NCI-H510A treated with DMSO at 0.1 percent for 48 hours (cell line): ENCODE measurements around the gene ZYG11B.
"Not testable (repeated sequence)": the region's sequence is repeated elsewhere in the genome, so short reads cannot be mapped to it uniquely, and the experiment has no call there.

Experiments used
- DNase-seq: peaks from one replicate; lab custom pipeline; 2025; lab: John Stamatoyannopoulos, UW

Gene ZYG11B

GRCh38 chr1:52852854-52853253 lies 126.6 kb downstream of the ZYG11B start:
- DNase-seq = no peak

GRCh38 chr1:52855584-52855983 lies 129.3 kb downstream of the ZYG11B start:
- no peak for DNase-seq

- DNase-seq = no peak
Measured at GRCh38 chr1:52856026-52856425, 129.8 kb downstream of the ZYG11B start.

GRCh38 chr1:52857443-52857842 lies 131.2 kb downstream of the ZYG11B start:
- no peak for DNase-seq

- no peak for DNase-seq
Measured at GRCh38 chr1:52862666-52863458, 136.6 kb downstream of the ZYG11B start.

- DNase-seq = no peak
Measured at GRCh38 chr1:52867087-52867863, 141.0 kb downstream of the ZYG11B start.

- DNase-seq = not testable (repeated sequence)
Measured at GRCh38 chr1:52869727-52870126, 143.5 kb downstream of the ZYG11B start.

GRCh38 chr1:52876843-52877242 lies 150.6 kb downstream of the ZYG11B start:
- DNase-seq = no peak
